ENCODE results near the gene PDK1.
"Not testable (repeated sequence)": the region's sequence is repeated elsewhere in the genome, so short reads cannot be mapped to it uniquely, and the experiment has no call there.

PDK1 gene

DNA sequence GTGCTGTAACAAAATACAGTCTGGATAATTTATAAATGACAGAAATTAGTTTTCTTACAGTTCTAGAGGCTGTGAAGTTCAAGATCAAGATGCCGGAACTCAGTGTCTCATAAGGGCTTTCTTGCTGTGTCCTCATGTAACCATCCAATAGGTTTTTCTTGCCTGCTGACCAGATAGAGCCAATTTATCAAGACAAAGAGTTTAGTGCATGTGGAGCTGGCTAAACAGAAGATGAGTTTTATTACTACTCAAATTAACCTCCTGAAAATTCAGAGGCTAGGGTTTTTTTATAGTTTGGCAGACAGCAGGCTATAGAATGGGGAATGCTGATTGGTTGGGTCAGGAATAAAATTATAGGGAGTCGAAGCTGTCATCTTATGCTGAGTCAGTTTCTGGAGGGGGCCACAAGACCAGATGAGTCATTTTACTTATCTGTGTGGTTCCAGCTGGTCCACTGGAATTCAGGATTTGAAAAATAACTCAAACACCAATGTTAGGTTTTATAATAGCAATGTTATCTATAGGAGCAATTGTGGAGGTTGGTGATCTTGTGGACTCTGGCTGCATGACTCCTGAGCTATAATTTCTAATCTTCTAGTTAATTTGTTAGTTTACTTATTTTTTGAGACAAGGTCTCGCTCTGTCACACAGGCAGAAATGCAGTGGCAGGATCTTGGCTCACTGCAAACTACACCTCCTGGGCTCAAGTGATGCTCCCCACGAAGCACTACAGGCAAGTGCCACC lies 3.2 kb upstream of the PDK1 start:
- no peak for DNase-seq (ENCODE audit: low read depth)

DNA sequence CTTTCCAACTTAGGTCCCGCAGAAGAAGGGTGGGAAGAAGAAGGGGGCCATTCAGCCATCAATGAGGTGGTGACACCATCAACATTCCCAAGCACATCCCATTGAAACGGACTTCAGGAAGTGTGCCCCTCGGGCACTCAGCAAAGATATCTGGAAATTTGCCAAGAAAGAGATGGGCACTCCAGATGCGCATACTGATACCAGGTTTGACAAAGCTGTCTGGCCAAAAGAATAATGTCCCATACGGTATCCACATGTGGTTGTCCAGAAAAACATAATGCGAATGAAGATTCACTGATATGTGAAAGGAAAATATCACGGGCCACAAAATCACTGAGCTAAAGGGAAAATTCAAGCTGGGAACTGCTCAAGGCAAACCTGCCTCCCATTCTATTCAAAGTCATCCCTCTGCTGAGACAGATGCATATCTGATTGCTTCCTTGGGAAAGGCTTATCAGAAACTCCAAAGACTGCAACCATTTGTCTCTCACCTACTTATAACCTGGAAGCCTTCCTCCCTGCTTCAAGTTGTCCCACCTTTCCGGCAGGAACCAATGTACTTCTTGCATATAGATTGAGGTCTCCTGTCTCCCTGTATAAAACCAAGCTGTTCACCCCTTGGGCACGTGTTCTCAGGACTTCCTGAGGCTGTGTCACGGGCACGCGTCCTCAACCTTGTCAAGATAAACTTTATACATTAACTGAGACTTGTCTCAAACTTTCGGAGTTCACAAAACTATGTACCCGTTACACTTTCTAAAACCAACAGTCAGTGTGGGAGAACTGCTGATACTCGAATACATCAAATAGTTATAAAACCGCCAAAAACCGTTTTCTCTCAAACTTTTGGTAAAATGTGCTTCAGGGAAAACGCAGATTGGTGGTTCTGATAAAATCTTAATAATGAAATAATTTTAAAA lies 1.3 kb upstream of the PDK1 start:
- no peak for DNase-seq (ENCODE audit: low read depth)

DNA sequence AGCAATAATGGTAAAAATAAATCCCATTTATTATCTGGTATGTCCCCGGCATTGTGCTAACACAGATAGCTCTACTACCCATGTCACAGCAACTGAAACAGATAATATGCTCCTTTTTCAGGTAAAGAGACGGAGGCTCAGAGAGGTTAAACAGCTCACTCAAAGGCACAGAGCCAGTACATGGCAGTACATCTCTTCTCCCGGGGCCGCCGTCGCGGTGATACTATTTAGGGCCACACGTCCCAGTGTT lies 693 bp upstream of the PDK1 start:
- DNase-seq (ENCODE audit: low read depth) = no peak

DNA sequence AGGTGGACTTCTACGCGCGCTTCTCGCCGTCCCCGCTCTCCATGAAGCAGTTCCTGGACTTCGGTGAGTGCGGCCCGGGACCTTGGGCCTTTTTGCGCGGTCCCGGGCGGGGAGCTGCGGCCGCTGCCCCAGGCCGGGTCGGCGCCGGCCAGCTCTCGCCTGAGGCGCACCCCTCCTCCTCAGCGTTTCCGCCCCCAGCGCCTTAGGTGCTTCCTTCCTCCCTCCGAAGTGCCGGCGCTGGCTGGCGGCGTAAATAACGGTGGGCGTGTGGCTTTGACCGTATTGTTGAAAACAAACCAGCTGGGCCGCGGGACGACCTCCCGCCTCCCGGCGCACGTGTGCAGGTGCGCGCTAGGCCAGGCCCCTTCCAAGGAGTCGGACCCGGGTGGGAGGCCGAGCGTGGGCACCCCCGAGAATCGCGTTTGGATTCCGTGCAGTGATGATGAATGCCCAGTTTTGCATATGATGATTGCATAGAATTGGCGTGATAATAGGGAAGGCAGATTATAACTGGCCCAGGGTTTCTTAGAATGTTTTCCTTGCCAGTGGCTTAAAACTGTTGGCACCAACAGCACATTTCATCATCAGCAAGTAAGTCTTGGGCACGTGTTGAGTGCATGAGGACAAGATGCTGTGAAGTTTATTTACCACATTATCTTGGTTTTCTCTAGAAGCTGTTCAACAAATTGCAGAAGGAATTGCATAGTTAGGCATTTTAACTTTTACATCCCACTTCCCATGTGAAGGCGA lies 569 bp downstream of the PDK1 start:
- DNase-seq (ENCODE audit: low read depth) = peak; percentile 45

DNA sequence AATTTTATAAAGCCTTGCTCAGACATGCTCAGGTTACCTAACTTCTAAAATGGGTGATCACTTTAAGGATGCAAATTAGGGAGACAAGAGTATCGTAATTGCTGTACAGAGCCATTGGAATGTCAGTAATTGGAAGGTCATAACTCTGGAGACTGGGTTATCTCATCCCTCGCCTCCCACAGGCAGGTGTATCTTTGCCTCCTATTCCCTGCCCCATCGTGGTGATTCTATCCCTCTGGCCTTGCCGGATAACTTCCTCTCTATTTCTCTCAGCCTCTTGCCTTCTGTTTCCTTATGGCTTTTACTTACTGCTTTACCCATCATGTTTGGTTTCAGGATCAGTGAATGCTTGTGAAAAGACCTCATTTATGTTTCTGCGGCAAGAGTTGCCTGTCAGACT lies 2.5 kb downstream of the PDK1 start:
- no peak for DNase-seq (ENCODE audit: low read depth)

DNA sequence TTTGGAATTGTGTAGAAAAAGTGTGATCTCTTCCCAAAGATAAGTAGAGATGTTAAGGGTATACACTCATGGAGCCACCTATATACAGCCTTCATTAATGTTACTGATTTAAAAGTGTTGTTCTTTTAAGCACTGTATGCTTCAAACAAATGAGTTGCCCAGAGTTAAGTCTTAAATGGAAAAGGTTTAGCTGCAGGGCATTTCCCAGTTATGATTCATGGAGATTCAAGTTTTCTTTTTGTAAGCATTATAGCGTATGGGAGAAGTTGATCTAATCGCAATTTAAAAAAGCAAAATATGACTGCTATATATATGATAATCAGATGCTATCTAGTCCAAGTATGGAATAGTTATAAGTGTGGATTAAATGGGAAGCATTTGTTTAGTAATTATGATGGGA lies 4.8 kb downstream of the PDK1 start:
- no peak for DNase-seq (ENCODE audit: low read depth)

DNA sequence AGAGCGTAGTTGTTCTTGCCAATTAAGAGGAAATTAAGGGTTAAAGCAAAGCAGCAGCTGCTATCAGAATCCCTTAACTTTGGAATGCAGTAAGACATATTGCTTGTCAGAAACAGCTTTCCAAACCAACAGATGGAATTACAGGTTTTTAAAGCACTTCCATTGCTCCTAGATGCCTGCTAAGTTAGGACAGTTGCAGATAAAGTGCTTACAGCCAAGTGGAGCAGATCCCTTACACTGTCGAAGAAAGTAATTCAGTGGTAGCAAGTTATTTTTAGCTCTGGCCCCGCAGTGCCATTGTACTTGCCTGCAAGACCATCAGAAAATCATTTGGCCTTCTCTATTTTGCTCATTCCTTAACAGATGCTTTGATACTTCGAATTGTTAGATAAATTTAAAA lies 5.4 kb downstream of the PDK1 start:
- no peak for DNase-seq (ENCODE audit: low read depth)

DNA sequence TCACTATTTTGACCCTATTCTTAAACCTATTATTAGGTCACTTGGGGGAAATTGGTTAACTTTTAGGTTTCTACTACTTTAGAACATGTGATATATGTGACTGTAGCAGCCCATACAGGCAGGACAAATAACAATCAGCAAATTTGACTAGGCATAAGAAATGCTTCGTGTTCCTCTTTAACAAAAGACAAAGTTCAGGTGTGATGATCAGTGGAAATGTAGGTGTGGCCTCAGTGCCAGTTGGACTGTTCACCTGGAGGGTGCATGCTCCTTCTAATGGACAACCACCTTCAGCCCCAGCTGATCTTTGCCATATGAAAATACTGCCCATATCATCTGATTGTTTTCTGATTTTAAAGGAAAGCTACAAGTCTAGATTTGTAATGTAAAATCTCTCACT lies 6.4 kb downstream of the PDK1 start:
- no peak for DNase-seq (ENCODE audit: low read depth)

DNA sequence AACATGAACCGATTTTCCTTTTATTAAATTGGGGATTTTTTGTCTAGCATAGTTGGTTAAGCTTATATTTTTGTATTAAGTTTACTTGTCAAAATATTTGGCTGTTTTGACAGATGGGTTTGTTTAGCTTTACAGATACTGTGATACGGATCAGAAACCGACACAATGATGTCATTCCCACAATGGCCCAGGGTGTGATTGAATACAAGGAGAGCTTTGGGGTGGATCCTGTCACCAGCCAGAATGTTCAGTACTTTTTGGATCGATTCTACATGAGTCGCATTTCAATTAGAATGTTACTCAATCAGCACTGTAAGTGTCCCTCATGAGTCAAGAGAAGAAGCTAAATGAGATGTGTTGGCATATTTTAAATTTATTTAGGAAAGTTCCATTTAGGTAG lies 8.5 kb downstream of the PDK1 start:
- DNase-seq (ENCODE audit: low read depth) = no peak

DNA sequence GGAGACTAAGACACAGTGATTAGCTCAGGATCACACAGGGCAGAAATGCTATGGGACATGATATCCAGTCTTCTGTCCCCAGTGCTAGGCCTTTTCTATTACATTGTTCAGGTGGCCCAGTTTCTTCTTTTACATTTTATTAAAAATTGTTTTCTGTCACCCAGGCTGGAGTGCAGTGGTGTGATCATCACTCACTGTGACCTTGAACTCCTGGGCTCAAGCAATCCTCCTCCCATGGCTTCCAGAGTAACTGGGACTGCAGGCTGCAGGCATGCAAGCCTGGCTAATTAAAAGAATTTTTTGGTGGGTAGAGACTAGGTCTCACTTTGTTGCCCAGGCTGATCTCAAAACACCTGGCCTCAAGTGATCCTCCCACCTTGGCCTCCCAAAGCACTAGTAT lies 15.4 kb downstream of the PDK1 start:
- no peak for DNase-seq (ENCODE audit: low read depth)

DNA sequence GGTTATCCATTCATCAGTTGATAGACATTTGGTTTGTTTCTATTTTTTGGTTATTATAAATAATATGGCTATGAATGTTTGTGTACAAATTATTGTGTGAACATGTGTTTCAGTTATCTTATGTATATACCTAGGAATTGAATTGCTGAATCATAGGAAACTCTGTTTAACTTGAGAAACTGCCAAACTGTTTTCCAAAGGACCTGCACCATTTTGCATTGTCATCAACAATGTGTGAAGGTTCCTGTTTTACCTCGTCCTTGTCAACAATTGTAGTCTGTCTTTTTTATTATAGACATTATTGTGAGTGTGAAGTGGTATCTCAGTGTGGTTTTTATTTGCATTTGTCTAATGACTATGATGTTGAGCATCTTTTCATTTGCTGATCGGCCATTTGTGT lies 17.1 kb downstream of the PDK1 start:
- DNase-seq (ENCODE audit: low read depth) = no peak

DNA sequence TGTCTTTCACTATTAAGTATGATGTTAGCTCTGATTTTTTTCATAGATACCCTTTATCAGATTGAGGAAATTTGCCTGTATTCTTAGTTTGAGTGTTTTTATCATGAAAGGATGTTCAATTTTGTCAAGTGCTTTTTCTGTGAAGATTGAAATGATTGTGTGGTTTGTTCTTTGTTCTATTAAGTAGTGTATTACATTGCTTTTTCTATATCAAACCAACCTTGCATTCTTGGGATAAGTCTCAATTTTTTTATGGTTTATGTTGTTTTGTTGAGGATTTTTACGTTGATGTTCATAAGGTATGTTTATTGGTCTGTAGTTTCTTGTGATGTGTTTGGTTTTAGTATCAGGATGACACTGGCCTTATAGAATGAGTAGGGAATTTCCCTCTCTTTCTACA lies 19.1 kb downstream of the PDK1 start:
- DNase-seq (ENCODE audit: low read depth) = no peak

DNA sequence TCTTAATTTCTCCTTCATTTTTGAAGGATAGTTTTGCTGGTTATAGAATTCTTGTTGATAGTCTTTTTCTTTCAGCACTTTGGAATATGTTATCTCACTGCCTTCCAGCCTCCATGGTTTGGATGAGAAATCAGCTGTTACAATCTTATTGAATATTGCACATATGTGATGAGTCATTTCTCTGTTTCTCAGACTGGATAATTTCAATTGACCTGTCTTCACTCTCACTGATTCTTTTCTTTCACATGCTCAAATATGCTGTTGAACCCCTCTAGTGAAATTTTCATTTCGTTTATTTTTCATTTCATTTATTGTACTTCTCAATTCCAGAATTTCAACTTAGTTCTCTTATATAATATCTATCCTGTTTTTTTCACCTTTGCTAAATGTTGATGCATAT lies 22.2 kb downstream of the PDK1 start:
- DNase-seq (ENCODE audit: low read depth) = no peak

DNA sequence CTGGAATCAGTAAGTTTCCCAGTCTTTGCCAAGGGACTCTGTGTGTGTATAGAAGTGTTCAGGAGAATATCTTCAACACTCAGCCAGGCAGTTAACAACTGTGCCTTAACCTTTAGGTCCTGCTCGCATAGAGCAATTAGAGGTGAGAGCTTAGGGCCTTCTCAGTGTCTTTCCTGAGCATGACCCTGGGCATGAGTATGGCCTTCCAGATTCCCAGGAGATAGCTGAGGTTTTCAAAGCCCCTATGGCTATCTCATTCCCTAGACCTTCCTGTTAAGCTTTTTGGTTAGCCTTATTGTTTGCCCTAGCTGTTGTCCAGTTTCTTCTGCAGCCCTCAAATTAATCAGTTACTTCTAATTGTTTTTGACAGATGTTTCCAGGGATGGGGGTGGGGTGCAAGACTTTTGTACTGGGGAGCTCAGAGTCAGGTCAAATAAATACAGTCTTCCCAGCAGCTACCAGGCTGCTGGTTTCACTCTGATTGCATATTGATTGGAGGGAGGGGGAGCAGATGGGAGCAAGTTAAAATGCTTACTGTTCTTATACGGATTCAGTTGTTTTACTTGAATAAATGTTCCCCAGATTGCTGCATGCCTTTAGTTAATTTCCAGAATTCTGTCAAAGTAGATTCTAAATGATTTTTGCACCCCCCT lies 23.1 kb downstream of the PDK1 start:
- no peak for DNase-seq (ENCODE audit: low read depth)

DNA sequence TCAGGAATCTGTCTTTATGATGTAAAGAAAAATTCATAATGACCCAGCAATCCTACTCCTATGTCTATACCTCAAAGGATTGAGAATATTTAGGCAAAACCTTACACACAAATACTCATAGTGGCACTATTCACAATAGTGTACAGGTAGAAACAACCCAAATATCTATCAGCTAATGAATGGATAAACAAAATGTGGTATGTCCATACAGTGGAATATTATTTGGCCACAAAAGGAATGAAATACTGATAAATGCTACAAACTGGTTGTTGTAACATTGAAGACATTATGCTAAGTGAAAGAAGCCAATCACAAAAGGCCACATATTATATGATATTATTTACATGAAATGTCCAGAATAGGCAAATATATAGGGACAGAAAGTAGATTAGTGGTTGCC lies 24.7 kb downstream of the PDK1 start:
- DNase-seq (ENCODE audit: low read depth) = no peak

DNA sequence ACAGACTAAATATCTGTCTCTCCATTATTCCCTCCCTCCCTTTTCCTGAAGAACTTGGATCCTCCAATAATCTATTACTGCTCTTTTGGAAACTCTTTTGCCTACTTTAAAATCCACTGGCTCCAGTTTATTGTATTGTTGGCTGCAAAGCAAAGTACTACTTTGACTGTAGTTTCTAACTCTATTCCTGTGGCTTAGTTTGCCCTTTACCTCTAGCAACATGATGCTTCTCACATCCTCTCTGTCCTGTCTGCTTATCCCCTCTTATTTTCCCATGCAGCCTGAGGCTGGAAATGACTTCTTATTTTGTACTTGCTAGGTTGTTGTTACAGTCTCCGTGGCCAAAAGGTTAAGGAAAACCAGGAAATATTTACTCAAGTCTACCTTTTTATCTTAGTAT lies 26.8 kb downstream of the PDK1 start:
- no peak for DNase-seq (ENCODE audit: low read depth)

DNA sequence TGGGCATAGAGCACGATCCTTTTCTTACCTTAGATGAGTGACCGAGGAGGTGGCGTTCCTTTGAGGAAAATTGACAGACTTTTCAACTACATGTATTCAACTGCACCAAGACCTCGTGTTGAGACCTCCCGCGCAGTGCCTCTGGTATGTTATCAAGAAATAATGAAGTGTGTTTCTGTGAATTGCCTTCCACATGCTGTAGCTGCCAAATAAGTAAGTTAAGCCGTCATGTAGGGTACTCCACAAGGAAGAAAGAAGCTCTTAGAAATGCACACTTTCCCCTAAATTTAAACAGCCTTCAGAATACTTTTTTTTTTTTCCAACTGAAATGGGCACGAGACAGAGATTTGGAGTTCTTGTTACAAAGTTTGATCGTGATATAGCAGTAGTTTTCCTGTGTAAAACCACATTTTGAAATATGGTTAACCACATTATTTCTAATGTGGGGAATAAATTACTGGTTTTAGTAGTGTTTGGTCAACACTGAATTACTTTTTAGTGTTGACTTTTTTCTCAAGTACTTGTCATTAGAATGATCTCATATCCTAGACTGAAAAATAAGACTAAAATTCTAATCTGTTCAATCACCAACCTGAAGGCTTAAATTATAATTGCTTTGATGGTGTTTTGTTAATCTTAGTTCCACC lies 30.5 kb downstream of the PDK1 start:
- no peak for DNase-seq (ENCODE audit: low read depth)

DNA sequence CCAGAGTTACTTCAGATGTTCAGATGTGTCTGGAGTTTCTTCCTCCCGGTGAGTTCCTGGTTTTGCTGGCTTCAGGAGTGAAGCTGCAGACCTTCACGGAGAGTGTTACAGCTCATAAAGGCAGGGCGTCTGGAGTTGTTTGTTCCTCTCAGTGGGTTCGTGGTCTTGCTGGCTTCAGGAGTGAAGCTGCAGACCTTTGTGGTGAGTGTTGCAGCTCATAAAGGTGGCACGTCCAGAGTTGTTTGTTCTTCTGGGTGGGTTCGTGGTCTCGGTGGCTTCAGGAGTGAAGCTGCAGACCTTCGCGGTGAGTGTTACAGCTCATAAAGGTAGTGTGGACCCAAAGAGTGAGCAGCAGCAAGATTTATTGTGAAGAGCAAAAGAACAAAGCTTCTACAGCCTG lies 31.3 kb downstream of the PDK1 start:
- not testable (repeated sequence) for DNase-seq (ENCODE audit: low read depth)

DNA sequence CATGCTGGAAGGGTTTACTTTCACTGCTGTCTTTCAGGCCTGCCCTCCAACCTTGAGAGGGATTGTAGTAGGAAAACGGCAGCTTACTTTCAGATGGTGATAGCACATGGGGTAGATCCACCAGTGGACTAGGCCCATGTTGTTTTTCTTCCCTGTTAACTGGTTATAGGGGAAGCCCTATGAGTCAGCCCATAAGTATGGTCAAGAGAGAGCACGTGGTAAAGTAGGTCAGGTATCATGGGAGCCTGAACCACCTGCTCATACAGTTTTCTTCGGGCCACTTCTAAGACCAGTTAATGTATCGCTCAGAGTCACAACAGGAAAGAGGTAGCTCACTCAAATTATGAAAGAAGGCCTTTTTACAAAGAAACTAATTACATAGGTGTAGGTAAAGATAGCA lies 33.0 kb downstream of the PDK1 start:
- no peak for DNase-seq (ENCODE audit: low read depth)

DNA sequence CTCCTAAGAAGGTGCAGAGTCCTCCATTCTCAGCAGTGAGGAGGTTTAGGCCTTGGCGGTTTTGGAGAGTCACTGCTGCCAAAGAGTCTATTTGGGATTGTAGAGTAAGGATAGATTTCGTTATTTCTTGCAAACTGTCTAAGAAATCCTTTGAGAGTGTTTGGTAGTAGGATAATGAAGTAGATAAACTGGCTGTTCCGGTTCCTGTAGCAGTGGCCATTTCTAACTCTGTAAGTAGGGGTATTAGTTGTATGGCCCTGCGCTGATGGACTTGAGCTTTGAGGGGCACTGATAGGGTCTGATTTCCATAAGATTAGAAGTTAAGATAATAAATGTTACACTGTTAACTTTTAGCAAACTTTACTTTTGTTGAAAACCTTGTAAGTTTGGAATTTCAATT lies 35.5 kb downstream of the PDK1 start:
- not testable (repeated sequence) for DNase-seq (ENCODE audit: low read depth)

DNA sequence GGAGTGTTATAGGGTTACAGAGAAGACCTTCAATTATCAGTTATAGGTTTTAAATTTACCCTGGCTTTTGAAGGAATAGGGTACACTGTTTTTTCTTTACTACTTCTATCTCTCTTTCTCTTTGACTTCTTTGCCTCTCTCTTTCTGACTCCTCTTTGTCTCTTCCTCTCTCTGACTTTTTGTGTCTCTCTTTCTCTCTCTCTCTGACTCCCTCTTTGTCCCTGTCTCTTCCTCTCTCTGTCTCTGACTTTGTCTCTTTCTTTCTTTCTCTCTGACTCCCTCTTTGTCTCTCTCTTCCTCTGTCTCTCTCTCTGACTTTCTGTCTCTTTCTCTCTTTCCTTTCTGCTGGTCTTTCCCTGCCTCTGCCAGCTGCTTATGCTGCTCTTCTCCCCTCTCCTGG lies 36.3 kb downstream of the PDK1 start:
- not testable (repeated sequence) for DNase-seq (ENCODE audit: low read depth)

DNA sequence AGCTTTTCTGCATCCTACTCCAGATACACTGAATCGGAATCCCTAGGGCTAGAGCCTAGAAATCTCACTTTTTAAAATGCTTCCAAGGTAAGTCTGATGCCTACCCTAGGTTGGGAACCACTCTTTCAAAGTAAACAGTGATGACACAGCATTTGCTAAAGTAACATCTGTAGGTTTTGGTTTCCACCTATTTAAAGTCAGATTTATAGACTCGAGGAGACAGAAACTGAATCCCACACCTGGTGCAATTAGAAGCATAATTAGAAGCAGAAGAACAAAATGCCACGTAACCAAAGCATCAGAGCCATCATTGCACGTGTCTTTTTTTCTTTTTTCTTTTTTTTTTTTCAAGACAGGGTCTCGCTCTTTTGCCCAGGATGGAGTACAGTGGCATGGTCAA lies 40.9 kb downstream of the PDK1 start:
- no peak for DNase-seq (ENCODE audit: low read depth)
